HG02885 (cell line): Measurements from ENCODE around the gene KDM6A.

Source experiments
- ATAC-seq: cut with Tn5 transposase; IDR thresholded peaks from one replicate; pipeline ENCODE4 v1.9.1; 2021; ENCODE audit warnings: mild to moderate bottlenecking; ENCODE audit not compliant: unreplicated experiment, poor library complexity

KDM6A gene

DNA sequence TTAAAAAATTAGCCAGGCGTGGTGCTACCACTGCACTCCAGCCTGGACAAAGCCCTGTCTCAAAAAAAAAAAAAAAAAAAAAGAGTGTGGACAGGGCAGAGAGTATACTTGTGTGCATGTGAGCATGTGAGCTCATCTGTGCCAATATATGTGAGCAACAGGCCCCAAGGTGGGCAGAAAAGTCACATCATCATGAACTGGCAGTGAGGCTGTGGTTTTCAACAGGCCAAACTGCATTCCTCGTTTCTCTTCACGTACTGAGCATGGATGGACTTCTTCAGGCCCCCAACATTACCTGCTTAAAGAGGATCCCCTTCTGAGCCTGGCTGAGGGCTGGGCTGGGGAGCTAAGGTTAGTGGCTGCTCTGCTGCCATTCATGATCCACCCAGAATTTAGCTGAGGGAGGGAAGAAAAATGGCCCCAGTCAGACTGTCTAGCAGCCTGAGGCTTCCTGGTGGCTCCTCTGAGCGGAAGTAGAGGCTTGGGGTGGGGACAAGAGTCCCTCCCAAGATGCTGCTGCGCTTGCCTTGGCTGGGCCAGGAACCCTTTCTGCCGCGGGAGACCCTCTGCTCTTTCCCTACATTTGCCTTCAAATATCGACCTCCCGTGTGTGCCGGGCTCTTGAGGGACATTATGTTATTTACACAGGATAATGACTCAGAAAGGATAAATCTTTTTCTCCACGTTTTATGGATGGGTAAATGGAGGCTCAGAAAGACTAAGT is 272.7 kb downstream of the KDM6A start:
- ATAC-seq = no peak

DNA sequence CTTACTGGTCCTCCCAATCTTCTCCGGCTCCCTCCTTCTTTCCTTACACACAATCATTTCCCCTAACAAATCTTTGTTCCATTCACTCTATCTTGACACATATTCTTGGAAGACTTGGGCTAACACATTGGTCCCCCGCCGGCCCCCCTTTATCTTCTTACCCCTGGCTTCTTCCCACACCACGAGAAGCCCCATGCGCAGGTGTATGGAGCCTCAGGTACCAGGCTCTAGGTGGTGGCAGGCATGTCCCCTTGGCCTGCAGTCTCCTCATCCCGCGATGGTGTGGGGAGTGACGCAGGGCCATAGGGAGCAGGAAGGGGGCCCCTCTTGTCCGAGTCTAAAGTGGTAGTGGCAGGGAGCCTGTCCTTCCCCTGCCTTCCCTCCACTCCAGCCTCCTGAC is 277.8 kb downstream of the KDM6A start:
- no peak for ATAC-seq

GRCh38 chrX:45154033-45154360 is 281.0 kb downstream of the KDM6A start:
- ATAC-seq = no peak

DNA sequence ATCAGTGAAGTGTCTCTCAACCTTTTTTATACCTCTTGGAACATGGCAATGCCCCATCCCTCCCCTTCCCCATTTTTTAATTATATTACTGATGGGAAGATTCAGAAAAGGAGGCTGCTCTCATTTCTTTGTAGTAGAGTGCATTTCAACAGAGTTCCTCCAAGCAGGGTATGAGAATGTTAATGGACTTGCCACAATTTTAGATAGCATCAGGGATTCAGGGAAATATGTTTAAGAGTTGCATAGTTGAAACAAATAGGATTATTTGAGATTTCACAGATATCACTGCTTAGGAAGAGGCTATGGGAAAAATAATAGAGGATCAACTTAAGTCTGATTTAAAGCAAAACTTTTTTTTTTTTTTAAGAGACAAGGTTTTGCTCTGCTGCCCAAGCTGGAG is 281.5 kb downstream of the KDM6A start:
- no peak for ATAC-seq

- no peak for ATAC-seq
These were observed 284.7 kb downstream of the KDM6A start for GRCh38 chrX:45157647-45158046.
